Ishikawa (cell line): Measurements from ENCODE around the gene ACAN.

Experiments used
- CEBPB ChIP-seq: IDR thresholded peaks from 2 replicates; pipeline ENCODE4 v1.6.1; 2012
- CREB1 ChIP-seq: IDR thresholded peaks from 2 replicates; pipeline ENCODE4 v1.6.1; 2012; ENCODE audit warnings: low read depth
- EGR1 ChIP-seq: IDR thresholded peaks from 2 replicates; pipeline ENCODE4 v1.6.1; 2012
- EP300 ChIP-seq: IDR thresholded peaks from 2 replicates; pipeline ENCODE4 v1.6.1; 2012; ENCODE audit warnings: borderline replicate concordance
- FOXM1 ChIP-seq: IDR thresholded peaks from 2 replicates; pipeline ENCODE4 v1.6.1; 2012; ENCODE audit warnings: low read depth, borderline replicate concordance
- MAX ChIP-seq: IDR thresholded peaks from 2 replicates; pipeline ENCODE4 v1.6.1; 2012
- NFIC ChIP-seq: IDR thresholded peaks from 2 replicates; pipeline ENCODE4 v1.6.1; 2012
- RAD21 ChIP-seq: IDR thresholded peaks from 2 replicates; pipeline ENCODE4 v1.6.1; 2012; ENCODE audit warnings: low read depth
- REST ChIP-seq: IDR thresholded peaks from 2 replicates; pipeline ENCODE4 v1.6.1; 2012; ENCODE audit warnings: low read depth, mild to moderate bottlenecking
- TAF1 ChIP-seq: IDR thresholded peaks from 2 replicates; pipeline ENCODE4 v1.6.1; 2012; ENCODE audit warnings: low read depth, mild to moderate bottlenecking
- TCF12 ChIP-seq: IDR thresholded peaks from 2 replicates; pipeline ENCODE4 v1.6.1; 2012; ENCODE audit warnings: low read depth
- TEAD4 ChIP-seq: IDR thresholded peaks from 2 replicates; pipeline ENCODE4 v1.6.1; 2012
- USF1 ChIP-seq: IDR thresholded peaks from 2 replicates; pipeline ENCODE4 v1.6.1; 2012
- YY1 ChIP-seq: IDR thresholded peaks from 2 replicates; pipeline ENCODE4 v1.6.1; 2012; ENCODE audit warnings: low read depth
- ZBTB7A ChIP-seq: IDR thresholded peaks from 2 replicates; pipeline ENCODE4 v1.6.1; 2012; ENCODE audit warnings: low read depth

ACAN gene

GRCh38 chr15:88898736-88899135, 95.5 kb downstream of the ACAN start:
- TF ChIP-seq MAX, result 0 out of 2 replicates have a peak, but pooled peaks have one; percentile 22
- TF ChIP-seq EGR1, result no peak

GRCh38 chr15:88899251-88899650, 96.0 kb downstream of the ACAN start:
- no peak for TF ChIP-seq REST
- no peak for TF ChIP-seq TAF1
- no peak for TF ChIP-seq EP300
- no peak for TF ChIP-seq CREB1
- no peak for TF ChIP-seq YY1
- TF ChIP-seq RAD21, result no peak
- no peak for TF ChIP-seq EGR1
- TF ChIP-seq MAX, result no peak
- TF ChIP-seq USF1, result no peak
- no peak; the same call in 1 of the 2 replicates for TF ChIP-seq ZBTB7A
- no peak for TF ChIP-seq TCF12
- TF ChIP-seq FOXM1, result no peak
- TF ChIP-seq CEBPB, result no peak
- no peak for TF ChIP-seq NFIC
- no peak for TF ChIP-seq TEAD4

- no peak for TF ChIP-seq EGR1
- TF ChIP-seq YY1, result no peak
- peak; percentile 48; the same call in 1 of the 2 replicates for TF ChIP-seq USF1
- no peak for TF ChIP-seq MAX
- TF ChIP-seq REST, result no peak
- TF ChIP-seq CEBPB, result no peak
- TF ChIP-seq FOXM1, result no peak
- peak; percentile 41; the same call in 1 of the 2 replicates for TF ChIP-seq TCF12
- no peak for TF ChIP-seq NFIC
- no peak for TF ChIP-seq CREB1
- TF ChIP-seq TAF1, result no peak
- TF ChIP-seq RAD21, result no peak
- no peak for TF ChIP-seq ZBTB7A
- TF ChIP-seq TEAD4, result no peak
- TF ChIP-seq EP300, result peak; percentile 39; the same call in 1 of the 2 replicates
Observed at GRCh38 chr15:88900309-88900981, 97.2 kb downstream of the ACAN start.

GRCh38 chr15:88900982-88901418, 97.8 kb downstream of the ACAN start:
- no peak for TF ChIP-seq ZBTB7A
- TF ChIP-seq CREB1, result no peak
- TF ChIP-seq CEBPB, result no peak
- TF ChIP-seq TCF12, result no peak
- TF ChIP-seq USF1, result no peak
- no peak for TF ChIP-seq FOXM1
- TF ChIP-seq EP300, result no peak
- TF ChIP-seq YY1, result no peak
- TF ChIP-seq TAF1, result no peak
- TF ChIP-seq REST, result no peak
- TF ChIP-seq EGR1, result no peak
- TF ChIP-seq RAD21, result no peak
- TF ChIP-seq NFIC, result no peak
- TF ChIP-seq TEAD4, result no peak
